Ascending aorta (tissue), 2 donors: Measurements from ENCODE around the gene HRG. TPM values are rescaled to one million over a fixed set of nuclear protein-coding genes. Genes with fewer than 3 reads are reported as not detected.

ENCODE experiments used
- DNase-seq, 2 donors: peaks; one replicate each; pipeline ENCODE4 v3.0.0-alpha.2; 2019; ENCODE audit warnings: low spot score in 2 of 2
- H3K27ac ChIP-seq, 2 donors: fragments of 200-600 bp; sonication (generic); one replicate each; pipeline ENCODE4 v1.5.1; 2016 to 2017; ENCODE audit warnings: mild to moderate bottlenecking in 1 of 2
- H3K27me3 ChIP-seq: fragments of 200-600 bp; sonication (generic); one replicate; pipeline ENCODE4 v1.5.1; 2017
- H3K36me3 ChIP-seq, 2 donors: fragments of 200-600 bp; sonication (generic); one replicate each; pipeline ENCODE4 v1.5.1; 2016
- H3K4me1 ChIP-seq, 2 donors: fragments of 200-600 bp; sonication (generic); one replicate each; pipeline ENCODE4 v1.5.1; 2016 to 2017; ENCODE audit warnings: mild to moderate bottlenecking in 1 of 2
- H3K4me3 ChIP-seq, 2 donors: fragments of 200-600 bp; sonication (generic); one replicate each; pipeline ENCODE4 v1.5.1; 2016 to 2017; ENCODE audit warnings: mild to moderate bottlenecking in 1 of 2
- H3K9me3 ChIP-seq, 2 donors: fragments of 200-600 bp; sonication (generic); one replicate each; pipeline ENCODE4 v1.5.1; 2016
- CTCF ChIP-seq, 3 experiments: fragments of 200-600 bp in 2 of 3; fragments of 450-650 bp in 1 of 3; sonication (generic) in 2 of 3; IDR thresholded peaks; one replicate each; pipeline ENCODE4 v1.5.1; 2016 to 2019; ENCODE audit warnings: antibody characterized with exemption in 3 of 3, mild to moderate bottlenecking in 1 of 3, moderate library complexity in 1 of 3
- intact Hi-C: fragments of 100-400 bp; cut with DNase I; formaldehyde crosslinking; loops from one replicate; pipeline ENCODE4 v1.15.1; 2023
- total RNA-seq: library from RNA; depleted of rRNA; stranded (reverse); fragments of >200 nt; gene quantifications from one replicate; pipeline ENCODE4 v1.1.0, GENCODE V29; 2016

The HRG gene
- total RNA-seq, 1 donor from 2014 or later = 6.9 TPM

DNA sequence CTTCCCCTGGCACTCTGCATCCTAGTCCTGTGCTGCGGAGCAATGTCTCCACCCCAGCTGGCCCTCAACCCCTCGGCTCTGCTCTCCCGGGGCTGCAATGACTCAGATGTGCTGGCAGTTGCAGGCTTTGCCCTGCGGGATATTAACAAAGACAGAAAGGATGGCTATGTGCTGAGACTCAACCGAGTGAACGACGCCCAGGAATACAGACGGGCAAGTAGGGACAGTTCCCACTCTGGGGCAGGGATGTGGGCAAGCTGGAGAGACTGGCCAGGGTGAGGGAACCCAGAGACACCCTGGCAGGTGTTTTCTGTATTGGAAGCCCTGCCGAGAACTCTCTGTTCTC lies 25.4 kb upstream of the HRG start:
- peak; percentile 21 to 67 for DNase-seq
- Histone ChIP-seq H3K9me3 (no peaks in the 10 kb centered on the region), H3K36me3 (no peaks in the 10 kb centered on the region), H3K27me3 (no peaks in the 10 kb centered on the region), H3K4me1 (peaks cover 0 to 11% of the 10 kb centered on the region in 2 donors), H3K27ac (peak overlapping the region in 1 of 2 donors; percentile 46), H3K4me3 (no peak overlapping the region)
- intact Hi-C loops = no loop called here
- no peak for TF ChIP-seq CTCF (IDR thresholded peaks at IDR 0.05)

- no peak overlapping the region for H3K4me3 ChIP-seq
- H3K9me3 ChIP-seq = no peaks in the 10 kb centered on the region
- H3K27ac ChIP-seq = peak overlapping the region in 1 of 2 donors; percentile 46
- H3K36me3 ChIP-seq = no peaks in the 10 kb centered on the region
- intact Hi-C loops = no loop called here
- peaks cover 0 to 11% of the 10 kb centered on the region in 2 donors for H3K4me1 ChIP-seq
- no peak for DNase-seq
- no peak for TF ChIP-seq CTCF (IDR thresholded peaks at IDR 0.05)
- no peaks in the 10 kb centered on the region for H3K27me3 ChIP-seq
Measured at GRCh38 chr3:186640929-186641328, 24.9 kb upstream of the HRG start.

- Histone ChIP-seq H3K4me3 (no peak overlapping the region), H3K36me3 (no peaks in the 10 kb centered on the region), H3K9me3 (no peaks in the 10 kb centered on the region), H3K4me1 (peaks cover 0 to 11% of the 10 kb centered on the region in 2 donors), H3K27me3 (no peaks in the 10 kb centered on the region), H3K27ac (no peak overlapping the region)
- intact Hi-C loops = no loop called here
- no peak for DNase-seq
- no peak for TF ChIP-seq CTCF (IDR thresholded peaks at IDR 0.05)
Measured at GRCh38 chr3:186642014-186642413, 23.8 kb upstream of the HRG start.

- Histone ChIP-seq H3K27me3 (no peaks in the 10 kb centered on the region), H3K9me3 (no peaks in the 10 kb centered on the region), H3K4me3 (no peak overlapping the region), H3K4me1 (peaks cover 0 to 11% of the 10 kb centered on the region in 2 donors), H3K27ac (no peak overlapping the region), H3K36me3 (no peaks in the 10 kb centered on the region)
- intact Hi-C loops = no loop called here
- DNase-seq = no peak
- no peak for TF ChIP-seq CTCF (IDR thresholded peaks at IDR 0.05)
Measured at GRCh38 chr3:186643493-186643892, 22.3 kb upstream of the HRG start.

DNA sequence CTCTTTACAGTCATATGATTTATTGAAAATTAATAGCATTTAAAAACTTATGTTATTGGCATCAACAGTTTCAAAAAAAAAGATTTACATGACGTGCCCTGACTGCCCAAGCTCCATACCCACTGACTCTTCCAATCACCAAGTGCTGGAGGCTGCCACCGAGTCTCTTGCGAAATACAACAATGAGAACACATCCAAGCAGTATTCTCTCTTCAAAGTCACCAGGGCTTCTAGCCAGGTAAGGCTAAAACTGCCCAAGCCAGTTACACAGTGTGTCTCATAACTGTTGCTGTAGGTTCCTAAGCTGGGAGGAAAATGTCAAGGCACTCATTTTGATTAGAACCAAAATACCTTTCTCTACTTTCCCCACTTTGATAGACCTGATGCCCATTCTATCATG lies 21.1 kb upstream of the HRG start:
- peaks cover 0 to 11% of the 10 kb centered on the region in 2 donors for H3K4me1 ChIP-seq
- H3K4me3 ChIP-seq = no peak overlapping the region
- intact Hi-C loops = no loop called here
- H3K9me3 ChIP-seq = no peaks in the 10 kb centered on the region
- no peak overlapping the region for H3K27ac ChIP-seq
- no peaks in the 10 kb centered on the region for H3K27me3 ChIP-seq
- no peak for DNase-seq
- TF ChIP-seq CTCF (IDR thresholded peaks at IDR 0.05) = no peak
- H3K36me3 ChIP-seq = no peaks in the 10 kb centered on the region

DNA sequence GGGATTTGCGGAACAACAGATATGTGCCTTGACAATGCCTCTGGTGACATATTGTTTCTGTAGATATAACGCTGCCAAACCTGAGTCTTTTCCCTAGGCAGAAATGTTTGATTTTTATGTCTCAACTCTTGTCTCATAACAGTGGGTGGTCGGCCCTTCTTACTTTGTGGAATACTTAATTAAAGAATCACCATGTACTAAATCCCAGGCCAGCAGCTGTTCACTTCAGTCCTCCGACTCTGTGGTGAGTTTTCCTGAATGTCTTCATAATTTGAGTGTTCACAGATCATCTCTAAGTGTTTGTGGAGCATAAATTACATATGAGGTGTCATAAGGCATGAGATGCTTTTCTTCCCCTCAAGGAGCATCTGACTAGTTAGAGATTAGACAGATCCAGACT lies 19.7 kb upstream of the HRG start:
- H3K9me3 ChIP-seq = no peaks in the 10 kb centered on the region
- DNase-seq = no peak
- H3K4me3 ChIP-seq = no peak overlapping the region
- no peaks in the 10 kb centered on the region for H3K4me1 ChIP-seq
- no peak for TF ChIP-seq CTCF (IDR thresholded peaks at IDR 0.05)
- no peaks in the 10 kb centered on the region for H3K36me3 ChIP-seq
- H3K27ac ChIP-seq = no peak overlapping the region
- intact Hi-C loops = no loop called here
- H3K27me3 ChIP-seq = no peaks in the 10 kb centered on the region
